ENCODE measurements around the gene UNC5B.
A peak's percentile ranks its signal among the peaks of the same experiment; 100 is the strongest.

The UNC5B gene

DNA sequence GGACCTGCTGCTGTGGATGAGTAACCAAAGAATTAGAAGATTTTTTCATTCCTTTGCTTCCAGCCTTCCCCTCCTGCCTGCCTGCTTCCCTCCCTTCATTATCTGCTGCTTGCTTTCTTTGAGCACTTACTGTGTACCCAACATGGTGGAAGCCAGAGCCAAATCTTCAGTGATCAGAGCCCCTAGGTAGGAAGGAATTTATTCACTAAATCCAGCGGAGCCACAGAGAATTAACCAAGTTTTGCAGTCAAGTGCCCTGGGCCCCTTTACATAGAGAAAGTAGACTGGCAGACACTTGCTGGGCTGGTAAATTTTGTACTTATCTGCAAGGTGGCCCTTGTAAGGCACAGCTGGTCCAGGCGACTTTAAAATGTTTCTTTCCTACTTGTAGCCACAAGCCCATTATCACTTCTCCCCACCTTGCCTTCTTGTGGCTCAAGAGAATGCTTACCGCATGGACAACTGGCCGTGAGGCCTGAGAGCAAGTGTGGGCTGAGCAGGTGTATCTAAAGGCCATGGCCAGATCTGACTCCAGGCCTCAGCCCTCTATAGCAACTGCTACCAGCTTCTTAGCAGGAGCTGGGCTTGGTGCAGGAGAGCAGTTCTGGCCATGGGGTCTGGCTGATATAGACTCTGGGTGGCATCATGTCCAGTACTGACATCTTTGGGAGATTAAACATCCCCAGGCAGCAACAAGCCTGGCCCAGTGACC is 11.1 kb downstream of the UNC5B start:
- DNase-seq: no peak

GRCh38 chr10:71225291-71226058 is 13.1 kb downstream of the UNC5B start:
- DNase-seq: no peak

DNA sequence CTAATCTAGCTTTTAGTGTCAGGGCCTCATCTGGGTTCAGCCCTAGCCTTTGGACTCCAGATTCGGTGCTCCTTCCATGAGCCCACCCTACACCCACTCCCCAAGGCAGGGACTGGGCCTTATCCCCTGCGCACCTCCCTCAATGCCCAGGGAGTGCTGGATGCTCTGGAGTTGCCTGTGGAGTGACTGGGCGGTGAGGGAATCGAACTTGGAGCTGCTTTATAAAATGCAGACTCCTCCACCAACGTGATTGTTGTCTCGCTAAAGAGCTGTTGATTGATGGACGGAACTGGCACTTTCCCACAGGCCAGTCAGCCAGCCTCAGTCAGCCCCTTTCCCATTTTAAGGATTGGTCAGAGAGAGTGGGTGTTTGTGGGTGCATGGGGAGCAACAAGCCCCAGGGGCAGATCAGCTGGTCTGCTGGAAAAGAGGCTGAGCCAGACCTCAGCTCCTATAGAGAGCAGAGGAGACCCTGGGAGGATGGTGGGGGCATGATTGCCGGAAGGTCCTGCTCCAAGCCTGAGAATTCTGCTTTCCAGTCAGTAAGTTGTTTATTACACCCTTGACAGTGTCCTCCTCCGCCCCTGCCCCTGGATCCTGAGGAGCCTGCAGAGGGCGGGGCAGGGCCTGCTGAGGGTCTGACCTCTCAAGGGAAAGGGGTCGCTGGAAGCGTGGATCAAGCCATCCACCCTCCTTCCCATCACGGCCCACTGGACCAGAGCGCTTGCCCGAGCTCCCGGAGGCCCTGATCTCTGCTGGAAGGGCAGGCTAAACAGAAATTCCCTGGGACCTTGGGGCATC is 16.7 kb downstream of the UNC5B start:
- no peak for DNase-seq

DNA sequence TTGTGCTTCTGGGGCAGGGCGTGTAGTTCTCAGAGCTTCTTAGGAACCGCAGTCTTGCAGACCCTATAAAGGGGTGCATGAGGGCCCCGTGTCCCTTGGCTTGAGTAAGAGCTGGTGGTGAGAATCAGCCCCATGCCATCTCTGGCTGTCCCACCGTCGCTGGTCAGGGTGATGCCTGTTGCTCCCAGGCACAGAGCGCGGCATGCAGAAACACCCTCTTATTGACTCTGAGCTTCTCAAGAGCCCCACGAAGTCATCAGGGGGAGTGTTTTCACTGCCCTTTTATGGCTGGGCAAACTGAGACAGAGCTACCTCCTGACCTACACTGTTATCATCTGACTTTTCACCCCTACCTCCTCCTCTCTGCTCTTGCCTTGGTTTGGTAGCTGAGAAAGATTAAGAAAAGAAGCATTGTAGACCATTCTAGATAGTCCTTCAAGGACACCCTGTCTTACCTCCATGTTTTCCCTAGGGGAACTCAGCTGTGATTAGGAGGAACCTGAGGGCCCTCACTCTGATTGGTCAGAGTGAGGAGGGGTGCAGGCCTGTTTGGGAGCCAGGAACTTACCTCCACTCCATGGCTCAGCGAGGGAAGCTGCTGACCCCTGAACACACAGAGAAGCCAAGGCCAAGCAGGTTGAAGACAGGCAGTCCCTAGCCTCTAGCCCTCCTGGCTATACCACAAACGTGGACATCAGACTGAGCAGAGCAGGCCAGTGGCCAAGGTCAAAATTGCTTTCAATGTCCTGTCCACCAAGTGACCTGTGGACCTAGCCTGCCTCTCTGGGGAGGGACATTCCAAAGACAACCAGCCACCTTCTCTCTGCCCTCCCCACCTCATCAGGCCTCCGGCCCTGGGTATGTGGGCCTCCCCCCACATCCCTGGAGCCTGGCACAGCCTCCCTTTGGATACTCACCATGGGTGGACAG is 17.6 kb downstream of the UNC5B start:
- peak in 1 of 2 donors; percentile 58 for DNase-seq

- DNase-seq: peak in 1 of 2 donors; percentile 39
These were observed 18.3 kb downstream of the UNC5B start for GRCh38 chr10:71230656-71231025.

- no peak for DNase-seq
These were observed 18.8 kb downstream of the UNC5B start for GRCh38 chr10:71231206-71231605.

DNA sequence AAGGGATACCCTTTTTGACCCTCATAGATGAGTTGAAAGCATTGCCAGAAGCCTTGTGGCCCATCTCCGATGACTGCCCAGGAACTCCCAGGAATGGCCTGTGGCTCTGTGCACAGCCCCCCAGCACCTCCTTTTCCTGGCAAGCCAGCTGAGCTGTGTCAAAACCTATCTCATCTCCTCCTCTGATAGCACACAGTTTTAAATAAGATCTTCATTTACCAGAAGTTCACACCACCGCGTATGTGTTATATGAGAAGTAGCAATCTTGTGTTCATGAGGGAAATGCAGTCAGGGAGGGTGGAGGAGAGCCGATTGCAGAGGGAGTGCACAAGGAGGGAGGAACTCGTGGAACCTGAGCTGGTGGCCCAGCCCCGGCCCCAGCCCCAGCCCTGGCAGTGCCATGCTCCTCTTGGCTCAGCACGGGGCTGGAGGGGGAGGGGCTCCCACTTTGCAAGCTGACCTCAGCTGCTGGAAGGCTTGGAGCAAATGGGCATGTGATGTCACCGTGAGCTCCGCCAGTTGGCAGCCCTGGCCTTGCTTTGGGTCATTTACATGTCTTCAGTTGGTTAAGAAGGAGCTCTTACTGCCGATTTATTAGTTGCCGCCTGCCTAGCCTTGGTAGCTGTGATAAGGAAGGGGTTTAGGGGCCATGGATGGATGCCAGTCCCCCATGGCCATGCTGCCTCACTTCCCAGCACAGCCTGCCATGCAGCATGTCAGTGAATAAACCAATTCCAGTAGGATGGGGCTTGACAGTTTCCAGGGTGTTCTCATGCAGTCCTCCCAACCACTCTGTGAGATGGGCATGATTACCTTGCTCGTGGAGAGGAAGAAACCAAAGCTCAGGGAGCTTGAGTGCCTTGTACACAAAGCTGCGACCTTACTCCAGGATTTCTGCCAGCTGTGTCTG is 20.0 kb downstream of the UNC5B start:
- DNase-seq: peak in 1 of 2 donors; percentile 52

DNA sequence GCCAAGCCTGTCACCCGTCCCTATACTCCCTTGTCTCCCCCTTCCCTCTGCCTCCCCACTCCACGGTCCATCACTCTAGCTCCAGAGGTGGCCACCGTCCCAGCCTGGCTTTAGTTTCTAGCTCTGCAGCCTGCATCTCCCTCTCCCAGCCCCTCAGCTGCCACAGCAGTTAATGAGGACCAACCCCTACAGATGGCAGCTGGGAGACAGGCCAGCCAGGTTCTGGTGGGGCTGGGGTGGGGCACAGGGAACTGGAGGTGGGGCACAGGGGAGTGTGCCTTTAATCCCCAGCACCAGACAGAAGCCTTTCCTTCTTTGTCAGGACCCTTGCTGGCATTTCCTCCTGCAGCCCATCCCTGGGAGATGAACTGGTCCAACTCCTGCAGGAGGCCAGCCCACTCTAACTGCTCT is 21.1 kb downstream of the UNC5B start:
- no peak for DNase-seq

DNA sequence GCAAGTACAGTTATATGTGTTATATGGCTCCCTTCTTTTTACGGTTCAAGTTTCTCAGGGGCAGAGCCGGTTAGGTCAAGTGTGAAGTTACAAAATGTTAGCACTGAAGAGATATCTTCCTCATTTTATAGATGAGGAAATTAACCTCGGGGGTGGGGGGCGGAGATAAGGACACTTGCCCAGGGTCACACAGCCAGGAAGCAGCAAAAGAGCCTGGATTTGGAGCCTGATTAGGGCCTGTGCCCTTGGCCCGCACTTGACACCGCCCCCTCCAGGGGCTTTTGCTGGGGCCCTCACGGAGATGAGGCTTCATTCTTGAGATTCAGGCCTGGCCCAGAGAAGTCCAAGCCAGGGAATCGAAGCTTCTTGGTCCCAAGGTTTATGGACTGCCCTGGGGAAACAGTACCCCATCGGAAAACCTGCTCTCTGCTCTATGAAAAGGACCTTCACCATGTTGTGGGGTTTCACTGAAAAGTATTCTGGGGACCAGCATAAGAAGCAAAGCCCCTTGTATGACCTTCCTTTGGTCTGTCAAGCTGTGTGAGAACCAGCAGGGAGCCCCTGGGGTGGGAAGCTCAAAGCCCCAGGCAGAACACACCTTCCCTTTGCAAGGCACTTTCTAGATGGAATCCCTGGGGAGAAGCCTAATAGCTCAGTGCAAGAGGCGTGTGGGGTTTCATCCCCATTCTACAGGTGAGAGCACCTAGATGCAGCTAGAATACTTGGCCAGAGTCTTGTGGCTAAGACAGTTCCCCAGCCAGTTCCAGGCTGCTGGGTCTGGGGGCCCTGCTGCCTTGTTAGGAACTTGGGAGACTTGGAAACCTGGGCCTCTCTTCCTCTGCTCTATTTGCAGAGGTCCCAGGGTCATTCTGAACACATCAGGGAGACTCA is 21.9 kb downstream of the UNC5B start:
- peak; percentile 88 to 90 for DNase-seq

DNA sequence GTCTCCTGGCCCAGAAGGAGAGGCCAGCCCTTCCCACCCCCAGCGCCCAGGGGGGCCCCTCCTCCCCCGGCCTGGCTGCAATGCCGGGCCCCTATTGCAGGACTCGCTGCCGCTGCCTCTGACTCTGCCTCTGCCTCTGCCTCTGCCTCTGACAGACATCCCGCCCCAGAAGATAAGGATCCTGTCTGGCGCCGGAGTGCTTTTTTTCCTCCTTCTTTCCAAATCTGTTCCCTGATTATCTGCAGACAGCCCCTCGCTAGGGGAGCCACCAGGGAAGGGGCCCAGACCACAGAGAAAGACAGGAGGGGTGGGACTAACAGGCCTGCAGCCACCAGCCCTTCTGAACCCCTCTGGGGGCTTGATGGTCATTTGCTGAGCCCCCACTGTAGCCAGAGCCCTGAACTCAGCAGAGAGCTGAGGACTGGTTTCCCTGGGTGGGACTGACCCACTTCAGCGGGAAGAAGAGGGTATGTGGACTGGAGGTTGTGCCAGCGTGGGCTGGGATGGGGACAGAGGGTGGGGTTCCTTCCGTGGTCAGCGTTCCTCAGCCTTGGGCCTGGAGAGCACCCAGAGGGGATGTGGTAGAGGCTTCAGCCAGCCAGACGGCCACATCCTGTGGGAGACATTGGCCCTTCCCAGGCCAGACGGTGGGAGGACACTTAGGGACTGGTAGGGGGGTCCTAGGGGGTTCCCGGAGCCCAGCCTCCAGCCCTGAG is 22.8 kb downstream of the UNC5B start:
- DNase-seq: peak; percentile 42 to 77

DNA sequence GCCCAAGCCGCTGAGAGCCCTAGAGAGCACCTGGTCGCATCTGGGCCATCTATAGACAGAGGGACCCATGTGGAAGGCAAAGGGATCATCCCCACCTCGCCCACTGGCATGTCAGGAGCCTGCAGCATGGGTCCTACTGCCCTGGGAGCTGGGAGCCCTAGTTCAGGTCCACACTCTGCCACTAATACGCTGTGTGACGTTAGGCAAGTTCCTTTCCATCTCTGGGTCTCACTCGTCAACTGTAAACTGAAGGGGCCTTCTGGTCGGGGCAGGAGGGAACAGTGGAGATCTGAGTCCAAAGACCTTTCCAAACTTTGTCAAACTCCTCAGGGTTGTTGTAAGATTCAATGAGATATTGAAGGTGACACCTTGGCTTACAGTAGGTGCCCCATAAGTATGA is 23.4 kb downstream of the UNC5B start:
- DNase-seq: no peak

GRCh38 chr10:71236286-71236685 is 23.9 kb downstream of the UNC5B start:
- DNase-seq: no peak

- no peak for DNase-seq
These were observed 24.7 kb downstream of the UNC5B start for GRCh38 chr10:71236822-71237682.

GRCh38 chr10:71237843-71238623 is 25.7 kb downstream of the UNC5B start:
- DNase-seq: no peak

DNA sequence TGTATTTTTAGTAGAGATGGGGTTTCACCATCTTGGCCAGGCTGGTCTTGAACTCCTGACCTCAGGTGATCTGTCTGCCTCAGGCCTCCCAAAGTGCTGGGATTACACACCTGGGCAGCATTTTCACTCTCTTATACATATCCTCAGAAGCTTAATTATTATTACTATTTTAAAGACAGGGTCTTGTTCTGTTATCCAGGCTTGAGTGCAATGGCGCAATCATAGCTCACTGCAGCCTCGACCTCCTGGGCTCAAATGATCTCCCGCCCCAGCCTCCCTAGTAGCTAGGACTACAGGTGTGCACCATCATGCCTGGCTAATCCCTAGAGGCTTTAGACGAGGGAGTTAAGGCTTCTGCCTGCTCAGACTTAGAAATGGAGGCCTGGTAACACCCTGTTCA is 26.3 kb downstream of the UNC5B start:
- DNase-seq: no peak

- no peak for DNase-seq
These were observed 27.0 kb downstream of the UNC5B start for GRCh38 chr10:71239131-71239915.
